Stimulated activated CD8-positive, alpha-beta memory T cell treated with anti-CD3 and anti-CD28 coated beads, Interleukin-2, amount 100 ng/mL, for 48 hours (primary cell): ENCODE measurements around the gene FNIP1.
"Not testable (repeated sequence)": the region's sequence is repeated elsewhere in the genome, so short reads cannot be mapped to it uniquely, and the experiment has no call there.

Experiments
- DNase-seq, 2 donors: peaks; one replicate each; pipeline ENCODE4 v3.0.0-alpha.2; 2020; ENCODE audit warnings: low read depth in 2 of 2

The FNIP1 gene

GRCh38 chr5:131749723-131750470 is 46.9 kb downstream of the FNIP1 start:
- no peak for DNase-seq

- DNase-seq = no peak
Observed at GRCh38 chr5:131749138-131749537, 47.7 kb downstream of the FNIP1 start.

GRCh38 chr5:131747180-131748105 is 49.4 kb downstream of the FNIP1 start:
- no peak for DNase-seq

GRCh38 chr5:131746423-131746822 is 50.4 kb downstream of the FNIP1 start:
- DNase-seq = no peak

- no peak for DNase-seq
Observed at GRCh38 chr5:131745703-131746102, 51.1 kb downstream of the FNIP1 start.

GRCh38 chr5:131745155-131745554 is 51.7 kb downstream of the FNIP1 start:
- no peak for DNase-seq

GRCh38 chr5:131740477-131740876 is 56.3 kb downstream of the FNIP1 start:
- DNase-seq = no peak

- DNase-seq = no peak
Observed at GRCh38 chr5:131735393-131735792, 61.4 kb downstream of the FNIP1 start.

GRCh38 chr5:131734939-131735338 is 61.9 kb downstream of the FNIP1 start:
- not testable (repeated sequence) for DNase-seq

- not testable (repeated sequence) for DNase-seq
Observed at GRCh38 chr5:131729292-131729691, 67.5 kb downstream of the FNIP1 start.

GRCh38 chr5:131724089-131724488 is 72.7 kb downstream of the FNIP1 start:
- not testable (repeated sequence) for DNase-seq

GRCh38 chr5:131720714-131721113 is 76.1 kb downstream of the FNIP1 start:
- no peak for DNase-seq

GRCh38 chr5:131719564-131719963 is 77.3 kb downstream of the FNIP1 start:
- no peak for DNase-seq

GRCh38 chr5:131718487-131719014 is 78.3 kb downstream of the FNIP1 start:
- DNase-seq = no peak

- not testable (repeated sequence) for DNase-seq
Observed at GRCh38 chr5:131717164-131717563, 79.7 kb downstream of the FNIP1 start.

- DNase-seq = no peak
Observed at GRCh38 chr5:131716650-131717049, 80.2 kb downstream of the FNIP1 start.

GRCh38 chr5:131710391-131710790 is 86.4 kb downstream of the FNIP1 start:
- DNase-seq = no peak

GRCh38 chr5:131709043-131709442 is 87.8 kb downstream of the FNIP1 start:
- no peak for DNase-seq

- no peak for DNase-seq
Observed at GRCh38 chr5:131706281-131706680, 90.5 kb downstream of the FNIP1 start.

GRCh38 chr5:131694926-131695325 is 101.9 kb downstream of the FNIP1 start:
- DNase-seq = no peak

GRCh38 chr5:131693894-131694293 is 102.9 kb downstream of the FNIP1 start:
- DNase-seq = no peak

- DNase-seq = no peak
Observed at GRCh38 chr5:131685516-131686171, 111.2 kb downstream of the FNIP1 start.
